SKM-1 treated with dmso at 0.1 percent for 144 hours (cell line): ENCODE results near the gene TAF13.
"Not testable (repeated sequence)": the region's sequence is repeated elsewhere in the genome, so short reads cannot be mapped to it uniquely, and the experiment has no call there.

Experiments
- DNase-seq: peaks from one replicate; lab custom pipeline; 2025; ENCODE audit not compliant: unreplicated experiment; lab: John Stamatoyannopoulos, UW

Gene TAF13

GRCh38 chr1:109048335-109048734 lies 27.5 kb downstream of the TAF13 start:
- DNase-seq: no peak

- no peak for DNase-seq
Measured at GRCh38 chr1:109047339-109047738, 28.5 kb downstream of the TAF13 start.

DNA sequence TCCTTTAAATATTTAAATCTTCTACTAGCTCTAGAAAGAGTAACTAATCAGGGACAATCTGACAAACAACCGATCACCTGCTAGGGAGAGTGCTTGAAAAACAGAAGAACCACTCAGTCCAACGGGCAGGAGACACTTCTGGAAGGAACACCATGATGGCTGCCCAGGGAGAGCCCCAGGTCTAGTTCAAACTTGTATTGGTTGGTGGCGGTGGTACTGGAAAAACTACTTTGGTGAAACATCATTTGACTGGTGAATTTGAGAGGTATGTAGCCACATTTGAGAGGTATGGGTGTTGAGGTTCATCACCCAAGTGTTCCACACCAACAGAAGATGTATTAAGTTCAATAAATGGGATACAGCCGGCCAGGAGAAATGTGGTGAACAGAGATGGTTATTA lies 29.1 kb downstream of the TAF13 start:
- no peak for DNase-seq

DNA sequence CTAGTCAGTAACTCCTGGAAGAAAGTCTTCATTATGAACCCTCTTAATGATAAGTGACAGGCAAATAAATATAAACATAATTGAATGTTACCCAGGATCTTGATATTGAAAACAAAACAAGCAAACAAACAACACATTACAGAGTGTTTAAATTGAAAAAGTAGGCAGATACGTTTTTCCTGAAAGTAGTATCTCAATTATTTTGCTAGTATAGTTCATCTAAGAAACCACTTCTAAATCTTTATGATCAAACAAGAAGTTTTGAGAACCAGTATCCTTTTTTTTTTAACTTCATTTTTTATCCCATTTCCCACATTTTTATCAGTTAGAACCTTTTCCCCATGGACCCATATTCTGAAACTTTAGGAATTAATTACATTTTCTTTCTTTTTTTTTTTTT lies 30.2 kb downstream of the TAF13 start:
- DNase-seq: no peak

DNA sequence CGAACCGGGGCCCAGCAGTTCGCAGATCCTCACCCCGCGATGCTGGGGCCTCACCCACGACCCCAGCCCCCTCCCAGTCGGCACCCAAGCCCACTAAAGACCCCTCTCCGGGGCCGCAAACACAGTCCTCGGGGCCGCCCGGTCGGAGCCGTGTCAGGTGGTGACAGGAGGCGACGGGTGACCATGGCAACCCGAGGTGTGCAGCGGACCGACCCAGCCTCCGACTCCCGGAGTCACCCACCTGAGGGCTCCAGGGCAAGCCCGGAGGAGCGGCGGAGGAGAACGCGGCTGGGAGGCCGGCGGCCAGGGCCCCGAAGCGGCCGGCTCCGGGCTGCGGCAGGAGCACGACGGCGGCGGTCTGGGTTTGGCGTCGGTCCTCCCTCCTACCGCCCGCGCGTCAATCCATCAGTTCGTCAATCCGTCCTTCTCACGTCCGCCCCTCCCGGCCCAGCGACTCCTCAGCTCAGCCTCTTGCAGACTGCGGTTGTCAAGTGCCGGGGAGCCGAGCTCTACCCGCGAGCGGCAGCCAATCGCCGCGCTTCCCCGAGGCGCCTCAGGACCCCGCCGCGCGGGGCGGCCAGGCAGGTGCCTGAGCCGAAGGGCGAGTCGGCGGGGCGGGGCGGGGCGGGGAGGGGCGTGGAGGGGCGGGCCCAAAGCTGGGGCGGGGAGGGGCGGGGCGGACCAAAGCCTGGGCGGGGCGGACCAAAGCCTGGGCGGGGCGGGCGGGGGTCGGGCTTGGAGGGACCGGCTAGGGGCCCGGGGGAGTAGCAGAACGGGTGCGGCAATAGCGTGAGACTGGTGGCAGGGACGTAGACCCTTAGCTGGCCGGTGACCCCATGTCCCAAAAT lies 34.0 kb downstream of the TAF13 start, which contains the start of gene WDR47:
TSS of gene WDR47 (minus strand) at position 482 of the 848 bp plus-strand sequence. CDS start 18,590 bp downstream, outside the sequence.
- peak; percentile 95 for DNase-seq

- no peak for DNase-seq
Measured at GRCh38 chr1:109040989-109041620, 34.7 kb downstream of the TAF13 start.

- DNase-seq: no peak
Measured at GRCh38 chr1:109040627-109040988, 35.2 kb downstream of the TAF13 start.

DNA sequence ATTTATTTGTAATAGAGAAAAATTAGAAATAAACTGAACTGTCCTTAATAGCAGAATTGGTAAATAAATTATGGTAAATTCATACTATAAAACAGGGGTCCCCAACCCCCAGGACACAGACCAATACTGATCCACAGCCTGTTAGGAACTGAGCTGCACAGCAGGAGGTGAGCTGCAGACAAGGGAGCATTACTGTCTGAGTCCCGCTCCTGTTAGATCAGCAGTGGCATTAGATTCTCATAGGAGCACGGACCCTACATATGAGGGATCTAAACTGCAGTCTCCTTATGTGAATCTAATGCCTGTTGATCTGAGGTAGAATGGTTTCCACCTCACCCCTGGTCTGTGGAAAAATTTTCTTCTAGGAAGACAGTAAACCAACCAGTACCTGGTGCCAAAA lies 41.4 kb downstream of the TAF13 start:
- DNase-seq: no peak

GRCh38 chr1:109029493-109029892 lies 46.3 kb downstream of the TAF13 start:
- DNase-seq: not testable (repeated sequence)

GRCh38 chr1:109027841-109028240 lies 48.0 kb downstream of the TAF13 start:
- peak; percentile 3 for DNase-seq

DNA sequence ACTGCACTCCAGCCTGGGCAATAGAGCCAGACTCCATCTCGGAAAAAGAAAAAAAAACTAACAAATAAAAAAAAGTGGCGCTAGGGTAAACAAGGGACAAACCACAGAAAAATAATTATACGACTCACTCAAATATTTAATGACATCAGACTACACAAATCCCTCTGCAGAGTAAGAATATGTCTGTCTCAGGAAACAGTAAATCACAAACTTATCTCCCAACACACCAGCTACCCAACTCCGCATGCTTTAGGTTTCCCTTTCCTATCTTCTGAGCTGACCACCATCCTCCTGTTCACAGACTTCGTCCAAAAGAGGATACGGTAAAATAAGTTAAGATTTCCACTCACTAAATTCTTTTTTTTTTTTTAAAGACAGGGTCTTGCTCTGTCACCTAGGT lies 50.1 kb downstream of the TAF13 start:
- no peak for DNase-seq

- no peak for DNase-seq
Measured at GRCh38 chr1:109024646-109025045, 51.2 kb downstream of the TAF13 start.

GRCh38 chr1:109020693-109021257 lies 55.0 kb downstream of the TAF13 start:
- DNase-seq: no peak

GRCh38 chr1:109017719-109018118 lies 58.1 kb downstream of the TAF13 start:
- DNase-seq: not testable (repeated sequence)

DNA sequence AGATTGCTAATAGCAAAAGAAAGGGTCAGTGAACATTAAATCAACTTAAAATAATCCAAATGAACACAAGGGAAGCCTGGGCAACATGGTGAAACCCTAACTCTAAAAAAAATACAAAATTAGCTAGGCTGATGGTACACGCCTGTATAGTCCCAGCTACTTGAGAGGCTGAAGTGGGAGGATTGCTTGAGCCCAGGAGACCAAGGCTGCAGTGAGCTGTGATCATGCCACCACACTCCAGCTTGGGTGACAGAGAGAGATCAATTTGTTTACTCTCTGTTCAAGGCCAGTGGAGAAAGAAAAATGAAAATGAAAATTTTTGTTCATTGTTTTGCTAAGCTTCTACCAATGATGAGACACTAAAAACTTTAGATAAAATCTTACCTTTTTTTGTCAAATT lies 58.7 kb downstream of the TAF13 start:
- DNase-seq: no peak
